ENCODE results near the gene MBOAT7. TPM values are rescaled to one million over a fixed set of nuclear protein-coding genes. Genes with fewer than 3 reads are reported as not detected.

The MBOAT7 gene
- total RNA-seq, 1 experiment from 2014 or later = 100 TPM

DNA sequence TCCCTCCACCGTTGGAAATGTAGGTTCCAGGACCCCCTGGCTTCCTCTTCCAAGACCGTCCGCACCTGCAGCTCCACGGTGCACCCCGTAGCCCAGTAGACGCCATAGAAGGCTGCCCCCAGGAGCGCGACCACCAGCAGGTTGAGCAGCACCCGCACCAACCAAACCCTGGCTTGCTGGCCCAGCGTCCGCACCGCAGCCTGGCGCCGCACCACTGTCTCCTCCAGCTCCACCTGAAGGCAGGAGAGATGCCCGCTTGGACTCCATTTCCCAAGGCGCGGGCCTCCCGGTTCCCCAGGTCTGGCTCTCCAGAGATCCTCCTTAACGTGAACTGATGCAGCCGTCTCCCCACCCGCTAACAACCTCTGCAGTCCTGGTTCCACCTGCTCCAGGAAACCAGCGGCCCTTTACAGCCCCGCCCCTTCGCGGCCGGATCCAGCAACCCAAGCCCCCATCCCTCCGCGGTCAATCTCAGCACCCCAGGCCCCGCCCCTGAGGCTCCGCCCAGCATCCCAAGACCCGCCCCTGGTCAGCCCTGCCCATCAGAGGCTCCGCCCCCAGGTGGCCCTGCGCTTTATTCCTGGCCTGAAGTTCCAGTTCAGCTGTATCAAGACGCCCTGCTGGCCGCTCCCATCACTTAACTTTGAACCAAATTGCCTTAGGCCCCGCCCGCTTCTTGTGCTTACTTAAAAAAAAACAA lies 24.9 kb downstream of the MBOAT7 start:
- peak overlapping the region; percentile 77 for H3K4me2 ChIP-seq (ENCODE audit: insufficient read depth, insufficient read length, low read length)
- peak overlapping the region; percentile 63 to 79 for H3K4me3 Mint-ChIP-seq

More for the DNA sequence above, 24.9 kb downstream of the MBOAT7 start:
- H4K8ac ChIP-seq (replicated peaks; ENCODE audit: insufficient read length, low read depth, low read length) = no peak overlapping the region
- H3K79me2 ChIP-seq (ENCODE audit: insufficient read depth, low read length) = no peaks in the 10 kb centered on the region
- no peak overlapping the region for H3T11ph ChIP-seq (ENCODE audit: low read length)
- no peak overlapping the region for H2AK5ac ChIP-seq (ENCODE audit: insufficient read length, low read length)
- peaks cover 31 to 43% of the 10 kb centered on the region in 2 experiments for H3K4me1 Mint-ChIP-seq
- WGBS (ENCODE audit: extremely low coverage, insufficient read length, low lambda C conversion rate) = no CpG with 5 or more reads among the region's 37 CpGs
- peak overlapping the region; percentile 24 for H3K18ac ChIP-seq (ENCODE audit: insufficient read length, low read depth, low read length)
- 0 out of 2 replicates have a peak overlapping the region, but pooled peaks have one; percentile 69 for H3K14ac ChIP-seq (ENCODE audit: insufficient read depth, low read length)
- H3K9me3 Mint-ChIP-seq = peaks cover 0 to 6% of the 10 kb centered on the region in 2 experiments; a peak in 2 of 5 replicates
- H2BK120ac ChIP-seq (ENCODE audit: low read depth, low read length, poor library complexity, severe bottlenecking) = no peak overlapping the region
- peak overlapping the region in 1 of 3 experiments; percentile 61; a peak in 2 of 7 replicates for H3K27ac Mint-ChIP-seq
- no peak overlapping the region for H3K9ac ChIP-seq (ENCODE audit: extremely low read depth, insufficient read length, low read length)
- no peaks in the 10 kb centered on the region for H3K79me1 ChIP-seq (ENCODE audit: insufficient read depth, low read depth, low read length, poor library complexity, severe bottlenecking)
- no peak overlapping the region for H2AFZ ChIP-seq (ENCODE audit: low read length)
- no peak overlapping the region for H4K91ac ChIP-seq (ENCODE audit: insufficient read length, low read depth, low read length)
- peaks cover 0 to 4% (median 3%) of the 10 kb centered on the region in 3 experiments; a peak in 3 of 7 replicates for H3K36me3 Mint-ChIP-seq (ENCODE audit: insufficient read depth in 1 of 3, low read depth in 3 of 3)
- H3K23me2 ChIP-seq (ENCODE audit: insufficient read length, low read depth, low read length, poor library complexity, severe bottlenecking) = peaks cover 15% of the 10 kb centered on the region
- DNase-seq = peak; percentile 96
- H2BK20ac ChIP-seq (ENCODE audit: low read depth, low read length, poor library complexity, severe bottlenecking) = no peak overlapping the region
- H3K9me3 ChIP-seq (ENCODE audit: control insufficient read depth, low read depth, low read length) = no peaks in the 10 kb centered on the region
- peaks cover 40% of the 10 kb centered on the region for H3K27me3 Mint-ChIP-seq (ENCODE audit: low read depth)
- H3K27me3 ChIP-seq (ENCODE audit: insufficient read depth, low read length) = no peaks in the 10 kb centered on the region
- H2BK15ac ChIP-seq (ENCODE audit: low read depth, low read length) = no peak overlapping the region
- H3K4ac ChIP-seq (ENCODE audit: low read depth, low read length) = no peak overlapping the region
- H2BK5ac ChIP-seq (ENCODE audit: insufficient read length, low read length) = no peak overlapping the region
- no peak overlapping the region for H3K23ac ChIP-seq (ENCODE audit: insufficient read length, low read depth, low read length)
- no peak overlapping the region for H3K56ac ChIP-seq (ENCODE audit: insufficient read length, low read depth, low read length)
- no peak overlapping the region for H2BK12ac ChIP-seq (ENCODE audit: insufficient read length, low read depth, low read length)
- no peak overlapping the region for H4K5ac ChIP-seq (ENCODE audit: insufficient read length, low read depth, low read length)
- no peak overlapping the region for H3K27ac ChIP-seq (ENCODE audit: insufficient read length, low read depth, low read length)
- no peak for TF ChIP-seq CTCF (conservative IDR thresholded peaks at IDR 0.05)
- H4K20me1 ChIP-seq (ENCODE audit: control insufficient read depth, insufficient read depth, insufficient read length) = no peaks in the 10 kb centered on the region
- H3K4me1 ChIP-seq (ENCODE audit: insufficient read depth, low read length) = no peaks in the 10 kb centered on the region

Data from H9 (cell line).